H1 (cell line): ENCODE data around the gene IL18R1. TPM values are rescaled to one million over a fixed set of nuclear protein-coding genes. Genes with fewer than 3 reads are reported as not detected.

Experiments
- CTCF ChIA-PET: fragments of 300-600 bp; sonication (Branson Sonifier 250); formaldehyde crosslinking; loops from one replicate; lab custom pipeline; 2021; ENCODE audit not compliant: partially characterized antibody; lab: Charles Lee
- POLR2A ChIA-PET: fragments of 300-600 bp; sonication (Branson Sonifier 250); formaldehyde crosslinking; loops from one replicate; lab custom pipeline; 2021; ENCODE audit warnings: inconsistent platforms; ENCODE audit not compliant: partially characterized antibody; lab: Charles Lee
- DNase-seq, 2 experiments: peaks; one replicate each; pipeline versions ENCODE4 v3.0.0 to v3.0.0-alpha.2; 2010 to 2022; ENCODE audit warnings: low spot score in 2 of 2, low read depth in 1 of 2, mixed read lengths in 1 of 2
- FAIRE-seq: peaks from 2 replicates; lab custom pipeline; 2011; peaks lifted over from hg19 to GRCh38; lab: Jason Lieb, UNC
- H2AFZ ChIP-seq: 2 replicates; pipeline ENCODE4 v1.8.1; 2012; ENCODE audit warnings: low read length, inconsistent platforms
- H2AK5ac ChIP-seq: 2 replicates; pipeline ENCODE4 v1.6.1; 2013; ENCODE audit warnings: low read depth, low read length
- H2BK120ac ChIP-seq: replicated peaks from 2 replicates; pipeline ENCODE3; 2013; ENCODE audit warnings: low read depth, low read length, inconsistent platforms
- H2BK12ac ChIP-seq: 2 replicates; pipeline ENCODE4 v1.6.1; 2013; ENCODE audit warnings: low read depth, low read length
- H2BK15ac ChIP-seq: 2 replicates; pipeline ENCODE4 v1.6.1; 2013; ENCODE audit warnings: low read length
- H2BK20ac ChIP-seq: 2 replicates; pipeline ENCODE4 v1.6.1; 2013; ENCODE audit warnings: low read length
- H2BK5ac ChIP-seq: 2 replicates; pipeline ENCODE4 v1.6.1; 2013; ENCODE audit warnings: low read depth, low read length
- H3K14ac ChIP-seq: 2 replicates; pipeline ENCODE4 v1.6.1; 2013; ENCODE audit warnings: inconsistent platforms; ENCODE audit not compliant: insufficient read length
- H3K18ac ChIP-seq: 2 replicates; pipeline ENCODE4 v1.6.1; 2013; ENCODE audit warnings: low read length; ENCODE audit errors: extremely low read depth
- H3K23ac ChIP-seq: 2 replicates; pipeline ENCODE4 v1.6.1; 2013; ENCODE audit warnings: inconsistent platforms; ENCODE audit not compliant: insufficient read length
- H3K23me2 ChIP-seq: 2 replicates; pipeline ENCODE4 v1.6.1; 2013; ENCODE audit warnings: low read depth, low read length
- H3K27ac ChIP-seq: 2 replicates; pipeline ENCODE4 v1.6.1; 2011; ENCODE audit warnings: low read depth, low read length, inconsistent platforms
- H3K27me3 ChIP-seq, 4 experiments: replicated peaks in 1 of 4; 1 replicate in 1 of 4; 2 replicates in 3 of 4; pipeline versions ENCODE4 v1.6.1 to v1.8.1; 2011 to 2013; ENCODE audit warnings: low read length in 3 of 4, mild to moderate bottlenecking in 3 of 4, inconsistent platforms in 2 of 4, mixed read lengths in 2 of 4, moderate library complexity in 1 of 4; ENCODE audit not compliant: control insufficient read depth in 3 of 4, insufficient read depth in 3 of 4; ENCODE audit errors: extremely low read depth in 1 of 4
- H3K36me3 ChIP-seq, 4 experiments: 2 replicates each; pipeline versions ENCODE4 v1.6.1 to v1.8.1; 2011 to 2013; ENCODE audit warnings: mild to moderate bottlenecking in 4 of 4, low read length in 3 of 4, moderate library complexity in 2 of 4, control low read depth in 1 of 4, inconsistent platforms in 1 of 4; ENCODE audit not compliant: insufficient read depth in 4 of 4, control insufficient read depth in 2 of 4
- H3K4ac ChIP-seq: replicated peaks from 2 replicates; pipeline ENCODE3; 2013; ENCODE audit warnings: low read length, low read depth, mixed read lengths, inconsistent platforms; ENCODE audit not compliant: insufficient read length
- H3K4me1 ChIP-seq, 4 experiments: replicated peaks in 1 of 4; 1 replicate in 1 of 4; 2 replicates in 3 of 4; pipeline versions ENCODE4 v1.6.1 to v1.8.1; 2011 to 2013; ENCODE audit warnings: low read length in 3 of 4, inconsistent platforms in 2 of 4, mixed read lengths in 1 of 4; ENCODE audit not compliant: insufficient read depth in 4 of 4, control insufficient read depth in 3 of 4
- H3K4me2 ChIP-seq, 2 experiments: 2 replicates each; pipeline versions ENCODE4 v1.6.1 to v1.8.1; 2011 to 2013; ENCODE audit warnings: low read depth in 2 of 2, low read length in 2 of 2, control low read depth in 1 of 2, inconsistent platforms in 1 of 2, mild to moderate bottlenecking in 1 of 2; ENCODE audit not compliant: insufficient read depth in 1 of 2
- H3K4me3 ChIP-seq, 4 experiments: fragments of 200-600, 300-600 bp in 1 of 4; sonication (generic), shearing (Covaris generic), sonication (Bioruptor Twin) in 1 of 4; 2 replicates each; pipeline versions ENCODE4 v1.5.1 to v1.8.1; 2011 to 2016; ENCODE audit warnings: low read length in 4 of 4, low read depth in 3 of 4, control low read depth in 2 of 4, inconsistent platforms in 2 of 4, mild to moderate bottlenecking in 2 of 4, mixed read lengths in 1 of 4, moderate library complexity in 1 of 4; ENCODE audit not compliant: insufficient read depth in 2 of 4; ENCODE audit errors: extremely low read depth in 1 of 4
- H3K56ac ChIP-seq: replicated peaks from 2 replicates; pipeline ENCODE3; 2013; ENCODE audit warnings: low read depth, mild to moderate bottlenecking, mixed read lengths, low read length, inconsistent platforms; ENCODE audit not compliant: insufficient read length
- H3K79me1 ChIP-seq: 2 replicates; pipeline ENCODE4 v1.6.1; 2013; ENCODE audit warnings: low read depth, low read length, control low read depth
- H3K79me2 ChIP-seq, 2 experiments: 2 replicates each; pipeline versions ENCODE4 v1.6.1 to v1.8.1; 2012 to 2013; ENCODE audit warnings: low read length in 2 of 2, mild to moderate bottlenecking in 2 of 2, inconsistent platforms in 1 of 2; ENCODE audit not compliant: insufficient read depth in 2 of 2, control insufficient read depth in 1 of 2
- H3K9ac ChIP-seq, 4 experiments: replicated peaks in 1 of 4; 1 replicate in 1 of 4; 2 replicates in 3 of 4; pipeline versions ENCODE4 v1.6.1 to v1.8.1; 2011 to 2013; ENCODE audit warnings: low read depth in 3 of 4, low read length in 3 of 4, control low read depth in 2 of 4, mild to moderate bottlenecking in 2 of 4, moderate library complexity in 2 of 4, inconsistent platforms in 1 of 4; ENCODE audit errors: extremely low read depth in 1 of 4
- H3K9me3 ChIP-seq, 2 experiments: 2 replicates each; pipeline versions ENCODE4 v1.6.1 to v1.8.1; 2012 to 2013; ENCODE audit warnings: mild to moderate bottlenecking in 2 of 2, moderate library complexity in 2 of 2, control low read depth in 1 of 2, inconsistent platforms in 1 of 2, low read depth in 1 of 2, low read length in 1 of 2, mixed read lengths in 1 of 2; ENCODE audit not compliant: insufficient read depth in 2 of 2
- H4K20me1 ChIP-seq, 2 experiments: replicated peaks in 1 of 2; 2 replicates each; pipeline versions ENCODE3 to v1.8.1; 2011 to 2013; ENCODE audit warnings: inconsistent platforms in 2 of 2, low read length in 2 of 2, mild to moderate bottlenecking in 1 of 2; ENCODE audit not compliant: insufficient read depth in 2 of 2, control insufficient read depth in 1 of 2
- H4K5ac ChIP-seq: 2 replicates; pipeline ENCODE4 v1.6.1; 2013; ENCODE audit warnings: low read length, low read depth, mixed read lengths, inconsistent platforms; ENCODE audit not compliant: insufficient read length
- H4K8ac ChIP-seq: 2 replicates; pipeline ENCODE4 v1.8.0; 2013; ENCODE audit warnings: mild to moderate bottlenecking, moderate library complexity, low read length, inconsistent platforms; ENCODE audit not compliant: insufficient read depth; ENCODE audit errors: extremely low read depth
- H4K91ac ChIP-seq: replicated peaks from 2 replicates; pipeline ENCODE3; 2013; ENCODE audit warnings: low read length, mixed read lengths, inconsistent platforms; ENCODE audit not compliant: insufficient read length
- BCL11A ChIP-seq, 2 experiments: IDR thresholded peaks; one replicate each; pipeline ENCODE4 v1.6.1; 2011; ENCODE audit warnings: low read depth in 2 of 2, low read length in 2 of 2, mild to moderate bottlenecking in 2 of 2
- KDM1A ChIP-seq: fragments of 200-600, 300-600 bp; sonication (generic); IDR thresholded peaks from 2 replicates; pipeline ENCODE4 v1.7.1; 2016; ENCODE audit warnings: mild to moderate bottlenecking, low read length, borderline replicate concordance
- KDM5A ChIP-seq: fragments of 200-600 bp; IDR thresholded peaks from 2 replicates; pipeline ENCODE4 v1.7.1; 2012; ENCODE audit warnings: mild to moderate bottlenecking, low read length, inconsistent platforms, mixed read lengths
- MAFK ChIP-seq: IDR thresholded peaks from 2 replicates; pipeline ENCODE4 v1.6.1; 2012; ENCODE audit warnings: low read depth, mild to moderate bottlenecking, improper control_type of control experiment, low read length
- POLR2A ChIP-seq, 2 experiments: IDR thresholded peaks; 1 replicate in 1 of 2; 2 replicates in 1 of 2; pipeline ENCODE4 v1.6.1; 2011; ENCODE audit warnings: low read depth in 2 of 2, low read length in 2 of 2, mild to moderate bottlenecking in 2 of 2; ENCODE audit errors: control extremely low read depth in 1 of 2
- POLR2AphosphoS5 ChIP-seq: IDR thresholded peaks from 2 replicates; pipeline ENCODE4 v1.6.1; 2011; ENCODE audit warnings: low read depth, low read length
- SIN3A ChIP-seq, 2 experiments: IDR thresholded peaks in 1 of 2; conservative IDR thresholded peaks in 1 of 2; 2 replicates each; pipeline ENCODE4 v1.6.1; 2011 to 2012; ENCODE audit warnings: low read length in 2 of 2, improper control_type of control experiment in 1 of 2, low read depth in 1 of 2, mild to moderate bottlenecking in 1 of 2
- SP2 ChIP-seq: IDR thresholded peaks from 2 replicates; pipeline ENCODE4 v1.6.1; 2012; ENCODE audit warnings: mild to moderate bottlenecking, low read length, inconsistent platforms
- TAF7 ChIP-seq: optimal IDR thresholded peaks from 2 replicates; pipeline ENCODE3; 2011; ENCODE audit warnings: low read depth, mild to moderate bottlenecking, inconsistent platforms, low read length, moderate library complexity, borderline replicate concordance
- ZNF274 ChIP-seq: IDR thresholded peaks from 2 replicates; pipeline ENCODE4 v1.7.0; 2012; ENCODE audit warnings: low read length, borderline replicate concordance; ENCODE audit errors: extremely low read depth
- WGBS, 2 experiments: shearing (Covaris generic) in 1 of 2; methylation state at CpG; one replicate each; pipeline versions ENCODE4 v1.1.6 to v1.1.7; 2013 to 2015; ENCODE audit warnings: low lambda C conversion rate in 2 of 2, mixed read lengths in 2 of 2, inconsistent platforms in 1 of 2, low coverage in 1 of 2, missing lambda C conversion rate in 1 of 2; ENCODE audit not compliant: insufficient replicate concordance in 2 of 2, insufficient coverage in 1 of 2, insufficient read length in 1 of 2; ENCODE audit errors: extremely low coverage in 1 of 2, missing lambda C conversion rate in 1 of 2; 5-methylcytosine and 5-hydroxymethylcytosine counted together
- polyA plus RNA-seq, 7 experiments: library from polyadenylated mRNA; depleted of rRNA in 3 of 7; stranded (reverse) in 5 of 7; unstranded in 2 of 7; fragments of >200 nt in 5 of 7; fragments of 200-250 nt in 2 of 7; gene quantifications; 1 replicate in 5 of 7; 2 replicates in 1 of 7; 4 replicates in 1 of 7; pipeline versions ENCODE4 v1.2.1 to v1.2.3, GENCODE V29; 2011 to 2013; ENCODE audit warnings: missing spikeins in 2 of 7, mixed read lengths in 2 of 7
- total RNA-seq: library from RNA; stranded (reverse); fragmentation: NEBNext Ultra II Directional; extraction: Animal tissue kit (Norgen Biotek cat#: 25700); gene quantifications from 2 replicates; pipeline ENCODE4 v1.2.1, GENCODE V29; 2021
- TF ChIP-seq, protein P1 (sequence below): IDR thresholded peaks from 2 replicates; pipeline ENCODE4 v1.6.1; 2011; ENCODE audit warnings: low read depth, mild to moderate bottlenecking, low read length; ENCODE audit not compliant: insufficient read depth

Gene IL18R1
- total and polyA plus RNA-seq, 2 of the 8 experiments (the other 6 are each of a cell fraction or from before 2014, with no cell fraction given): 0.54 TPM; not detected in 1

DNA sequence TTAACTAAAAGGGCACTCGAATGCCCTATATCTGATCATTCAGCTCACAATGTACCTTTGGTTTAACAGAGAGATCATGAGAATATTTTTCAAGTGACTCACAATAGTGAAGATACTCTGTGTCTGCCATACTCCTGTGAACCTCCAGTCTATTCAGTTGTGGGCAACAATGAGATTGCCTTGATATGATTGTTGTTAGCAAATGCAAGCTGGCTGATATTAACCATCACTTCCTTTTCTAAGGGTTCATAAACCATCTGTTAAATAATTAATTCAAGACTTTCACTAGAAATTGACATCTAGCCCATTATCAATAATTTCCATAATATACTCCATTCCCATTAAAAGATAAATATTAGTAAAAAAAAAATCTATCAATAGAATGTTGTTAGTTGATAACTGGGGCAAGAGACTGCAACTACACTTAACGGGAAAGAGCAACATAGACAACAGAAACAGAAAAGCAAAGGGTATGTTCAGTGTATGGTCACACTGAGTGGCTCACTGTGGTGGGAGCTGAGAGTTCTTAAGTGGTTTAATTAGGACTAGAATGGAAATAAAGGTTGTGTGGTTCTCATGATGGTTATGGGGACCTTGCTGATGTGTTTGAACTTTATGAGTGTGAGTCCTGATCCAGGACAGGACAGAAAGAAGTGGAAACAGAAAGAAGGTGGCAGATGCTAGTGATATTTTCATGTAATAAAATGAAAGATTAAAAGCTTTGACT, 79.2 kb downstream of the IL18R1 start:
- TF ChIP-seq, protein P1, sequence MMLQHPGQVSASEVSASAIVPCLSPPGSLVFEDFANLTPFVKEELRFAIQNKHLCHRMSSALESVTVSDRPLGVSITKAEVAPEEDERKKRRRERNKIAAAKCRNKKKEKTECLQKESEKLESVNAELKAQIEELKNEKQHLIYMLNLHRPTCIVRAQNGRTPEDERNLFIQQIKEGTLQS: no peak
- TF ChIP-seq POLR2A (IDR thresholded peaks at IDR 0.05; ENCODE audit: control extremely low read depth in 1 of 2, low read depth in 2 of 2, low read length in 2 of 2) (no peak), SIN3A (conservative IDR thresholded peaks at IDR 0.05 in 1 of 2, IDR thresholded peaks at IDR 0.05 in 1 of 2; ENCODE audit: low read depth in 1 of 2, low read length in 2 of 2) (no peak), POLR2AphosphoS5 (no peak), MAFK (no peak), TAF7 (no peak), SP2 (no peak), ZNF274 (no peak), KDM1A (no peak), KDM5A (no peak), BCL11A (IDR thresholded peaks at IDR 0.05; ENCODE audit: low read depth in 2 of 2, low read length in 2 of 2) (no peak)
- DNase-seq (no peak), FAIRE-seq (no peak)
- no peak overlapping the region for H2BK120ac ChIP-seq
- ChIA-PET POLR2A (no interaction called here), CTCF (interaction anchor here (1.1 to 3.7 kb wide), 2 partner anchors 8 to 10 kb away, joined by 4 to 16 read pairs; no protein-coding TSS in a partner anchor)
- no peaks in the 10 kb centered on the region for H3K4me1 ChIP-seq
- H3K18ac ChIP-seq: no peak overlapping the region
- H3K56ac ChIP-seq: no peak overlapping the region
- H2AFZ ChIP-seq: no peak overlapping the region
- no peaks in the 10 kb centered on the region for H3K79me2 ChIP-seq
- no peak overlapping the region for H3K14ac ChIP-seq
- H4K20me1 ChIP-seq: no peaks in the 10 kb centered on the region
- no peak overlapping the region for H3K4me3 ChIP-seq
- H4K8ac ChIP-seq: no peak overlapping the region
- H4K91ac ChIP-seq: no peak overlapping the region
- no peak overlapping the region for H2BK15ac ChIP-seq
- H2BK12ac ChIP-seq: no peak overlapping the region
- H2BK20ac ChIP-seq: no peak overlapping the region
- no peak overlapping the region for H3K9ac ChIP-seq
- H3K36me3 ChIP-seq: no peaks in the 10 kb centered on the region
- no peak overlapping the region for H3K4me2 ChIP-seq
- no peak overlapping the region for H2AK5ac ChIP-seq
- 97% methylated on average over 2 of the region's 2 CpGs; no CpG with 5 or more reads in 1 of the 2 experiments for WGBS, 2 experiments
- H3K27me3 ChIP-seq: no peaks in the 10 kb centered on the region
- no peak overlapping the region for H3K27ac ChIP-seq
- H3K79me1 ChIP-seq: no peaks in the 10 kb centered on the region
- H3K23ac ChIP-seq: no peak overlapping the region
- no peak overlapping the region for H4K5ac ChIP-seq
- H3K4ac ChIP-seq: no peak overlapping the region
- H3K23me2 ChIP-seq: no peaks in the 10 kb centered on the region
- no peaks in the 10 kb centered on the region for H3K9me3 ChIP-seq
- H2BK5ac ChIP-seq: no peak overlapping the region
